Right hindlimb (tissue), 1 donor: ENCODE results near the gene FPR3.

Experiments
- DNase-seq: peaks from one replicate; pipeline ENCODE4 v3.0.0-alpha.2; 2018

The FPR3 gene

DNA sequence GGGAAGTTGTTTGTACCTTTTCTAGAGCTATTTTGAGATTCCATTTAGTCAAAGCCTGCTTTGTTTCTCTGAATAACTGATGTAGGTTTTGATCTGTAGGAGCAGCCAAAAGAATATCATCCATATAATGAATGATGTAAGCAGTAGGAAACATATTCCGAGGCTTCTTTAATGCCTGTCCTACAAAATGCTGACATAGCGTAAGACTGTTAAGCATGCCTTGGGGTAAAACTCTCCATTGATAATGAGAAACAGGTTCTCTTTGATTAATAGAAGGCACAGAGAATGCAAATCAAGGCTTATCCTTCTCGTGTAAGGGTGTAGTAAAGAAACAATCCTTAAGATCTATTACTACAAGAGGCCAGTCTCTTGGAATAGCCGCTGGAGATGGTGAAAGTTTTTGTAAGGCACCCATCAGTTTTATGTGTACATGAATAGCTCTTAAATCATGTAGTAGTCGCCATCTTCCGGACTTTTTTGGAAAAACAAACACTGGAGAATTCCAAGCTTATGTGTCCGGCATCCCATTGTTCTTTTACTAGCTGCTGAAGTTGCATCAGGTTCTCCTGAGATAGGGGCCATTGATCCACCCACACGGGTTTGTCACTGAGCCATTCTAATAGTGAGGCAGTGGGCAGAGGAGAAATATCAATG lies 13.5 kb downstream of the FPR3 start:
- no peak for DNase-seq

- no peak for DNase-seq
These were observed 14.8 kb downstream of the FPR3 start for GRCh38 chr19:51809787-51810186.

- DNase-seq = no peak
These were observed 15.3 kb downstream of the FPR3 start for GRCh38 chr19:51810223-51810622.

- DNase-seq = no peak
These were observed 16.4 kb downstream of the FPR3 start for GRCh38 chr19:51811344-51811743.

- no peak for DNase-seq
These were observed 20.1 kb downstream of the FPR3 start for GRCh38 chr19:51815043-51815442.

- DNase-seq = no peak
These were observed 21.8 kb downstream of the FPR3 start for GRCh38 chr19:51816711-51817110.

DNA sequence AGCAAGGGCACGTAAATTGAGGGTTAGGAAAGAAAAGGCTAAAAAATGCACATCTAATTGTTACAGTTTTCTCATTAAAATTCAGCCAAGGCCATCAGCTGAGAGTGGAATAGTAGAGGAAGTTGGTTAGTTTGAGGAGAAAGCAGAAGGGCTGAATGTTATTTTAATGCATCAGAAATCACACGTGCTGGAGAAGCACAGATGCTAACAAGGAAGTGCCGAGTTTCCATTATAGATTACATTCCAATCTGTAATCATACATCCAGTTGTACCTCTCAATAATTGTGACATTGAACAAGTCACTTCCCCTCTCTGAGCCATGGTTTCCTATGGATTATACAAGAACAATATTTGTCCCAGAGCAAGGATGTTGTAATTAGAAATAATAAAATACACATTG lies 25.1 kb downstream of the FPR3 start:
- DNase-seq = no peak

DNA sequence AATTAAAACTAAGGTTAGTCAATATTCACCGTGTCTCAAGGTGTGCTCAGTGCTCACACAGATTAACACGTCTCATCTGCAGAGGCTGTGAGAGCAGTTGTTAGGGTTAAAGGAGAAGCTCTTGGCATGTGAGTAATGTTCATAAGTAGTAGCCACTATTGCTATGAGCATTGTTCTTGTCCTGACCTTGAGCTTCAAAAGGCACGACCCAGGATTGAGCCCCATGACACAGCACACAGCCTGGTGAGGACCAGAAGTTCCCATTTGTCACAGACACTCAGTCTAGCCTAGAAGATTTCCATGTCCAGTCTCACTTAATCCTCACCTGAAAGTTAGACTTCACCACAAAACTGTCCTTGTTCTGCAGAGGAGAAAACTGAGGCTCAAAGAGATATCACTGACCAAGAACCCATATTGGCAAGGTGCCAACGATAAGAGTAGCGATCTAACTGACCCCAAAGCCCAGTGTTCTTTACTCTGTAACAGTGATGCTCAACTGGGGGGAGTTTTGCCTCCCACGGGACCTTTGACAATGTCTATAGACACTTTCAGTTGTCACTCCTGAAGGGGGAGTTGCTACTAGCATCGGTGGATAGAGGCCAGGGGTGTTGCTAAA lies 26.0 kb downstream of the FPR3 start:
- DNase-seq = no peak

- no peak for DNase-seq
These were observed 26.5 kb downstream of the FPR3 start for GRCh38 chr19:51821456-51821855.

DNA sequence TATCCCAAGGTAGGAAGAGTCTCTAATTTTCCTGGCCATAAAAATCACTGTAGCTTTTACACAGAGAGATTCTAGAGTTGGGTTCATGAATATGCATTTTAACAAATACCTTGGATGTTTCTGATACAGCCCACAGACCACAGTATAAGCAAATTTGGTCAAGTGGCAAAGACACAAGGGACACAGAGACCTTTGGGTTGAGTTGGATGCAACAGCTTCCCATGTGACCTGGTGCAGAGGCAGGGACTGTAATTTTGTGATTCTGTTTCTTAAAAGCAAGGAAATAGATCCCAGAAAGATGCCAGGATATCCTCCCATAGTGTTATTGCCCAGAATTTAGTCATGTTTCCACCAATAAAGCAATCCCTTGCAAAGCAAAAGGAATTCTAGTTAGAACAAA lies 27.0 kb downstream of the FPR3 start:
- no peak for DNase-seq

- DNase-seq = no peak
These were observed 27.4 kb downstream of the FPR3 start for GRCh38 chr19:51822325-51822724.

DNA sequence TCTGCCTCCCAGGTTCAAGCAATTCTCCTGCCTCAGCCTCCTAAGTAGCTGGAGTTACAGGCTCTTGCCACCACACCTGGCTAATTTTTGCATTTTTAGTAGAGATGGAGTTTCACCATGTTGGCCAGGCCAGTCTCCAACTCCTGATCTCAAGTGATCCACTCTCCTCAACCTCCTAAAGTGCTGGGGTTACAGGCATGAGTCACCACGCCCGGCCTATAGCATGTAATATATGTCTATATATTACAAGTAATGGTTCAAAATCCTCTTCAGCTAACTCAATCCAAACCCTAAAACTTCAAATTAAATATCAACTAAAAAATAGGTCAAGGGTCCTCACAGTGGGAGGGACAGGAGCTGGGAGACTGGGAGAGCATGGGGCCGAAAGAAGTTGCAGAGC lies 28.0 kb downstream of the FPR3 start:
- no peak for DNase-seq

DNA sequence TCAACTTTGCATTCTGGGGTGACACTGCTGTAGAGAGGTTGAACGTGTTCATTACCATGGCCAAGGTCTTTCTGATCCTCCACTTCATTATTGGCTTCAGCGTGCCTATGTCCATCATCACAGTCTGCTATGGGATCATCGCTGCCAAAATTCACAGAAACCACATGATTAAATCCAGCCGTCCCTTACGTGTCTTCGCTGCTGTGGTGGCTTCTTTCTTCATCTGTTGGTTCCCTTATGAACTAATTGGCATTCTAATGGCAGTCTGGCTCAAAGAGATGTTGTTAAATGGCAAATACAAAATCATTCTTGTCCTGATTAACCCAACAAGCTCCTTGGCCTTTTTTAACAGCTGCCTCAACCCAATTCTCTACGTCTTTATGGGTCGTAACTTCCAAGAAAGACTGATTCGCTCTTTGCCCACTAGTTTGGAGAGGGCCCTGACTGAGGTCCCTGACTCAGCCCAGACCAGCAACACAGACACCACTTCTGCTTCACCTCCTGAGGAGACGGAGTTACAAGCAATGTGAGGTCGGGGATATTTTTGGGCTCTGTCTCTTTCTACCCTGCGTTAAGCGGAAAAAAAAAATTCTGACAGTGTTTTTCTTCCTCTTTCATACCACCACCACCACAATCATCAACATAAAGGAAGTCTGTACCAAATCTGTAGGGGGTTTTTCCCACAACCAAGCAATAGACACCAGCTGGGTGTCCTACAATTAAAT lies 29.5 kb downstream of the FPR3 start:
- no peak for DNase-seq

DNA sequence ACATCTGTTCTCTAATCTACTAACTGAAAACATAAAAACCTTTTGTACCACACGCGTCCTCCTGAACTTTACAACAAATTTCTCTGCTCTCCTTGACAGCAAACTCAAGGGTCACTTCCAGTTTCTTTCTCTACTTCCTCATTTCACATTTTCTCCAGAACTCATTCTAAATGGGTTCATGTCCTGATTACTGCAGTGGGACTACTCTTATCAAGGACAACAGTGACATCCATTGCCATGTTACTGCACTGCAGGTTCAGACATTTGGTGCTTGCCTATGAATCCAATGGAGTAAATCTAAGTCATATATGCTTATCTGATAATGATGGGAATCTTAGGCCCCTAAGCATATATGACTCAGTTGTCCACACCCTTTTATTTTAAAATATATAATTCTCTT lies 35.3 kb downstream of the FPR3 start:
- DNase-seq = no peak

DNA sequence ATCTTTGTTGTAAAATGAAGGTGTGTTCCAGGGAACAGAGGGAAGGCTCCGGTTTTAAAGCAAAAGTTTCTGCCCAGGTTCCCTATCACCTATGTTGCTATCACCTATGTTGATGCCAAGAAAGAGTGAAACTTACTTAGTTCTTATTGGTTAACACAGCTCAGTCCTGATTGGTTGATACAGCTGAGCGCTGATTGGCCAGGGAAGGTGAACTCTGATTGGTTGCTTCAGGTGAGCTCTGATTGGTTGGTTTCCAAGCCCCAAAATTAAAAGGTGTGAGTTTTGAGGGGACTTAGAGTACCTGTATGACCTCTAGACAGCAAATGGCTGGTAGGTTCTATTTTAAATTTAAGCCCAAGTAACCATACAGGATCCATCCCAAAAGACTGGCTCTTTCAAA lies 42.2 kb downstream of the FPR3 start:
- no peak for DNase-seq

DNA sequence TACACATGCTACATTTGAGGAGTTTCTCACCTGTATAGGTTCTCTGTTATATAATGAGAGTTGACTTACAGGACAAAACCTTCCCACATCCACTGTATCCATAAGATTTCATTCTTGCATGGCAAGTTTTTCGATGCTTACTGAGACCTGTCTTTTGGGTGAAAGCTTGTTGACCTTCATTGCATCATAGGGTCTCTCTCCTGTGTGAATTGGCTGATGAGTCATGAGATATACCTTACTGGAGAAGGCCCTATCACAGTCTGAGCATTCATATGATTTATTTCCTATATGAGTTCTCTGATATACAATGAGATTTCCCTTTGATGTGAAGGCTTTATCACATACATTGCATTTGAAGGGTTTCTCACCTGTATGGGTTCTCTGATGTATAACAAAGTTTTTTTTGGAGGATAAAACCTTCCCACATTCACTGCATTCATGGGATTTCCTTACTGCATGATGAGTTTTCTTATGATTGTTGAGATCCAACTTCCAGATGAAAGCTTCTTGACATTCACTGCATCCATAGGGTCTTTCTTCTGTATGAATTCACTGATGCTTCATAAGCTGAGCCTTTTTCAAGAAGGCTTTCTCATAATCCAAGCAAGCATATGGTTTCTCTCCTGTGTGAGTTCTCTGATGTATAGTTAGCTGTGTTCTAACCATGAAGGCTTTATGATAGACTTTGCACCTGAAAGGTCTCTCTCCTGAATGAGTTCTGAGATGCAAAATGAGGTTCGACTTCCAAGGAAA lies 67.1 kb downstream of the FPR3 start:
- no peak for DNase-seq

GRCh38 chr19:51873097-51873496 lies 78.1 kb downstream of the FPR3 start:
- DNase-seq = no peak
